IPS-18a (cell line): ENCODE results near the gene ADGRL3.

Experiments used
- H3K27ac ChIP-seq: one replicate; pipeline ENCODE4 v1.5.1; 2013; ENCODE audit warnings: low read length
- H3K27me3 ChIP-seq: one replicate; pipeline ENCODE4 v1.6.1; 2013; ENCODE audit warnings: mild to moderate bottlenecking, low read length; ENCODE audit not compliant: control insufficient read depth, insufficient read depth
- H3K36me3 ChIP-seq: one replicate; pipeline ENCODE4 v1.6.1; 2013; ENCODE audit warnings: low read depth, low read length; ENCODE audit not compliant: control insufficient read depth
- H3K4me1 ChIP-seq: one replicate; pipeline ENCODE4 v1.6.1; 2013; ENCODE audit warnings: low read depth, low read length; ENCODE audit not compliant: control insufficient read depth
- H3K4me3 ChIP-seq: one replicate; pipeline ENCODE4 v1.5.1; 2013; ENCODE audit warnings: low read length
- H3K9ac ChIP-seq: one replicate; pipeline ENCODE4 v1.6.1; 2013; ENCODE audit warnings: mild to moderate bottlenecking, low read length, moderate library complexity
- H3K9me3 ChIP-seq: one replicate; pipeline ENCODE4 v1.6.1; 2013; ENCODE audit warnings: low read depth, low read length; ENCODE audit not compliant: control insufficient read depth

The ADGRL3 gene

GRCh38 chr4:61919561-61919960 lies 719.4 kb downstream of the ADGRL3 start:
- Histone ChIP-seq H3K9me3 (no peaks in the 10 kb centered on the region), H3K4me1 (peaks cover 21% of the 10 kb centered on the region), H3K27ac (no peak overlapping the region), H3K27me3 (no peaks in the 10 kb centered on the region), H3K9ac (no peak overlapping the region), H3K4me3 (no peak overlapping the region), H3K36me3 (no peaks in the 10 kb centered on the region)

- Histone ChIP-seq H3K9ac (no peak overlapping the region), H3K9me3 (no peaks in the 10 kb centered on the region), H3K36me3 (no peaks in the 10 kb centered on the region), H3K4me3 (no peak overlapping the region), H3K4me1 (peaks cover 12% of the 10 kb centered on the region), H3K27ac (no peak overlapping the region), H3K27me3 (no peaks in the 10 kb centered on the region)
These were observed 721.8 kb downstream of the ADGRL3 start for GRCh38 chr4:61921920-61922319.

DNA sequence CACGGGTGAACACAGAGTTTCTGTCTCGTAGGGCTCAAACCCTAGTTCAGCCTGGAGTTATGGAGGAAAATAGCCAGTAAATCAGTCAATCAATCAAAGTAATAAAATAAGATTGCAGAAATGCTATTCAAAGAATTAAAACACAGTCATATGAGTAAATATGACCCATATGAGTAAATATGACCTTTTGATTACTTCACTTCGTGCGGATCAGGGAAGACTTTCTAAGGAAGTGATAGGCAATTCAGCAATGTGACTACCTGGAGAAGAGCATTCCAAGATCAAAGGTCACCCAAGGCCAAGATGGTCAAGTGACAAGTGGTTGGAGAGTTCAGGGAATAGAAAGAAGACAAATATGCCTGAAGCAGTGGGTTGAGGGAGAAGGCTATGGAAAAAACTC lies 722.6 kb downstream of the ADGRL3 start:
- Histone ChIP-seq H3K9ac (no peak overlapping the region), H3K27me3 (no peaks in the 10 kb centered on the region), H3K36me3 (no peaks in the 10 kb centered on the region), H3K4me3 (no peak overlapping the region), H3K4me1 (peaks cover 12% of the 10 kb centered on the region), H3K27ac (no peak overlapping the region), H3K9me3 (no peaks in the 10 kb centered on the region)

DNA sequence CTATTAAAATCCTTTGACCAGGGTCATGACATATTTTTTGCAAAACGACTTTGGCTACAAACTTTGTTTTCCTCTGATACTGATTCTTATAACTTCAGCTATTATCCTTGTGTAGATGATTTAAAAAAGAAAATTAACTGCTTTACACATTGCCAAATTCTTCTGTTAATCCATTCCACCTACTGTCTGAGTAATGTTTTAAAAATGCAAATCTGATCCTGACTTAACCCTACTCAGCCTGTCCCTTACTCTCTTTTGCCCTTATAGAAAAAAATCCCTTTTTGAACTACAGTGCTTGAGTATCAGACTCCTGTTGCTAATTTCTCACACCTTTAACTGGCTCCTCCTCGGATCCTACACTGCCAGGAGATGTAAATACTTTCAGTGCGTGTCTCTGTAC lies 723.1 kb downstream of the ADGRL3 start:
- peaks cover 12% of the 10 kb centered on the region for H3K4me1 ChIP-seq
- no peak overlapping the region for H3K27ac ChIP-seq
- no peaks in the 10 kb centered on the region for H3K9me3 ChIP-seq
- H3K27me3 ChIP-seq, result no peaks in the 10 kb centered on the region
- H3K9ac ChIP-seq, result no peak overlapping the region
- no peak overlapping the region for H3K4me3 ChIP-seq
- H3K36me3 ChIP-seq, result no peaks in the 10 kb centered on the region

GRCh38 chr4:61924131-61924530 lies 724.0 kb downstream of the ADGRL3 start:
- Histone ChIP-seq H3K27me3 (no peaks in the 10 kb centered on the region), H3K4me3 (no peak overlapping the region), H3K36me3 (no peaks in the 10 kb centered on the region), H3K4me1 (peaks cover 9% of the 10 kb centered on the region), H3K27ac (no peak overlapping the region), H3K9me3 (no peaks in the 10 kb centered on the region), H3K9ac (no peak overlapping the region)

- Histone ChIP-seq H3K4me1 (peaks cover 5% of the 10 kb centered on the region), H3K36me3 (no peaks in the 10 kb centered on the region), H3K4me3 (no peak overlapping the region), H3K9ac (no peak overlapping the region), H3K27me3 (no peaks in the 10 kb centered on the region), H3K9me3 (no peaks in the 10 kb centered on the region), H3K27ac (no peak overlapping the region)
These were observed 733.4 kb downstream of the ADGRL3 start for GRCh38 chr4:61933527-61933926.

- Histone ChIP-seq H3K36me3 (no peaks in the 10 kb centered on the region), H3K9me3 (no peaks in the 10 kb centered on the region), H3K9ac (no peak overlapping the region), H3K27ac (no peak overlapping the region), H3K4me3 (no peak overlapping the region), H3K4me1 (peaks cover 5% of the 10 kb centered on the region), H3K27me3 (no peaks in the 10 kb centered on the region)
These were observed 734.1 kb downstream of the ADGRL3 start for GRCh38 chr4:61934198-61934597.

- Histone ChIP-seq H3K4me3 (no peak overlapping the region), H3K36me3 (no peaks in the 10 kb centered on the region), H3K4me1 (no peaks in the 10 kb centered on the region), H3K27me3 (no peaks in the 10 kb centered on the region), H3K27ac (no peak overlapping the region), H3K9ac (no peak overlapping the region), H3K9me3 (no peaks in the 10 kb centered on the region)
These were observed 738.2 kb downstream of the ADGRL3 start for GRCh38 chr4:61938250-61938846.

- Histone ChIP-seq H3K27ac (no peak overlapping the region), H3K27me3 (no peaks in the 10 kb centered on the region), H3K9me3 (no peaks in the 10 kb centered on the region), H3K9ac (no peak overlapping the region), H3K4me3 (no peak overlapping the region), H3K36me3 (no peaks in the 10 kb centered on the region), H3K4me1 (peaks cover 6% of the 10 kb centered on the region)
These were observed 750.5 kb downstream of the ADGRL3 start for GRCh38 chr4:61950625-61951024.

DNA sequence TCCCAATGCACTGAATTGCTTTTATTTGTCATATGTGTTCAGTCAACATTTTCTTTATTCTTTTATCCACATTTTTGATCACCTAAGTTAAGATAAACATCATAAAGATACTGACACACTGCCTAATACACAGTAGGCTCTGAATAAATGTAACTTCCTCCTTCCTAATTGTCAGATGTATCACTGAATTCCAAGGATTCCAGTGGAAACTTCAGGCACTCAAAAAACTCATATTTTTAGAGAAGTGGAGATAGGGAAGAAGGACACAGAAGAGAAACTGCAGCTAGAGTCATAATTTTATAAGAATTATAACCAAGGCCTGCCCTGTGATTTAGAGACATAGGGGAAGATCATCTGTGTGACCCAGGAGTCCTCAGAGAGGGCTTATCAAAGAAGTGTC lies 753.3 kb downstream of the ADGRL3 start:
- peaks cover 9% of the 10 kb centered on the region for H3K4me1 ChIP-seq
- H3K27me3 ChIP-seq, result no peaks in the 10 kb centered on the region
- no peak overlapping the region for H3K27ac ChIP-seq
- no peak overlapping the region for H3K9ac ChIP-seq
- no peak overlapping the region for H3K4me3 ChIP-seq
- no peaks in the 10 kb centered on the region for H3K9me3 ChIP-seq
- H3K36me3 ChIP-seq, result no peaks in the 10 kb centered on the region

DNA sequence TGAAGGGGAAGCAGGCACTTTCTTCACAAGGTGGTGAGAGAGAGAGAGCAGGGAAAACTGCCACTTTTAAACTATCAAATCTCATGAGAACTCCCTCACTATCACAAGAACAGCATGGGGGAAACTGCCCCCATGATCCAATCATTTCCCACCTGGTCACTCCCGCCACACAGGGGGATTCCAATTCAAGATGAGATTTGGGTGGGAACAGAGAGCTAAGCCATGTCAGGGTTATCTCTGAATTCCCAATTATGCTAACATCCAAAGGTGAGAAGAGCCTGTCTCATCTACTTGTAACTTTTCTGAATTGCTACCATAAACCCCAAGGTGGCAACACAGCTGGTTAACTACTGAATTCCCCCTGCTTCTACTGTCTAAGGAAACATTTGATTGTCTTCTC lies 758.5 kb downstream of the ADGRL3 start:
- H3K4me1 ChIP-seq, result peaks cover 6% of the 10 kb centered on the region
- no peak overlapping the region for H3K9ac ChIP-seq
- no peaks in the 10 kb centered on the region for H3K36me3 ChIP-seq
- H3K27me3 ChIP-seq, result no peaks in the 10 kb centered on the region
- H3K9me3 ChIP-seq, result no peaks in the 10 kb centered on the region
- no peak overlapping the region for H3K4me3 ChIP-seq
- no peak overlapping the region for H3K27ac ChIP-seq

DNA sequence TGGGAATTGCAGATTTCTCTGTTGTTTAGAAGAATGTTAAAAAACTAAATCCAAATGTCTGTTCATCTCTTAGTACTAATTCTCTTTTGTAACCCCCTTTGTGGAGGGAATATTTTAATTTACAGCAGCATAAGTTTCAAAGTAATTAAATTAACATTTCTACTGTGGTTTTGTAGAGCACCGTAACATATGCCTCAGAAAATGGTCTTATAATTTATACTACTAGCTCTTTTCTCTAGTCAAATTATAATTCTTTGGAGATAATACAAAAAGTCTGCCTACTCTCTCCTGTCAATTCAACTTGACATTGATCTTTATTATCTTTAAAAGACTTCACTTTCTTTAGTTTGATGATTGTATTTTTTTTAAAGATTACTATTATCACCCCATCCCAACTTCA lies 759.0 kb downstream of the ADGRL3 start:
- Histone ChIP-seq H3K4me3 (no peak overlapping the region), H3K27ac (no peak overlapping the region), H3K27me3 (no peaks in the 10 kb centered on the region), H3K9me3 (no peaks in the 10 kb centered on the region), H3K4me1 (peaks cover 6% of the 10 kb centered on the region), H3K9ac (no peak overlapping the region), H3K36me3 (no peaks in the 10 kb centered on the region)
